Measurements from ENCODE around the gene ATG16L2. TPM values are rescaled to one million over a fixed set of nuclear protein-coding genes. Genes with fewer than 3 reads are reported as not detected.

ATG16L2 gene
- total RNA-seq, 1 experiment from 2014 or later, result 17.3 TPM

DNA sequence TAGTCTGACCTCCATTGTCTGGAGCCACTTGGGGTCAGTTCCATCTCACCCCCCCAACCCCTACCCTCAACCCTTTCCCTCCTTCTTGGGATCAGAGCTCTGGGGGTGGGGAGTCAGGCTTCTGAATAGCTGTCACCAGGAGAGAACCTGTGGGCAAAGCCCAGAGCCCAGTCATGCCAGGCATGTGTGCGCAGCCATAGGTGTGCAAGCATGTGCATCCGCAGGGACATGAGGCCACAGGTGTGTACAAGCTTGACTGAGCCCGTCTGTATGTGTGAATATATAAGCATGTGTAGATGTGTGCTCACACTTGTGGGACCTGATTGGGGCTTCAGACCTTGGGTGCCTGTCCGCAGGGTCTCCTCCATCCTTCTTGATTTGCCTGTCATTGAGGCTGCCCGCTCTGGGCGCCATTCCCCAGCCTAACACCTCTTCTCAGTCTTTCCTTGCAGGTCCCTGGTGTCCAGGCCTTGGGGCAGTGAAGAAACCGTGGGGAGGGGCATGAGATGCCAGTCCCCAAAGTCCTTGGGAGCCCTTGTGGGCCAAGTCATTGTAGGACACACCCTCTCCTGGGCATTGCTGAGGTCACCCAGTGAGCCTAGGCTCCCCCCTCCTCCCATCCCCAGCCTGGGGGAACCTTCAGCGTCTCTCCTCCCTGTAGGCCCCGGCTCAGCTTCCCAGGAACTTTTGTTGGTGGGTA is 9.0 kb downstream of the ATG16L2 start:
- H4K8ac ChIP-seq (replicated peaks; ENCODE audit: insufficient read length, low read depth, low read length), result no peak overlapping the region
- peaks cover 12% of the 10 kb centered on the region in 2 experiments for H3K4me1 Mint-ChIP-seq
- peaks cover 23% of the 10 kb centered on the region for H3K27me3 Mint-ChIP-seq (ENCODE audit: low read depth)
- H3K27me3 ChIP-seq (ENCODE audit: insufficient read depth, low read length), result no peaks in the 10 kb centered on the region; the same call in 1 of the 2 replicates
- WGBS (ENCODE audit: extremely low coverage, insufficient read length, low lambda C conversion rate), result no CpG with 5 or more reads among the region's 9 CpGs
- no peak for DNase-seq
- H3K9ac ChIP-seq (ENCODE audit: extremely low read depth, insufficient read length, low read length), result no peak overlapping the region
- no peak overlapping the region for H4K5ac ChIP-seq (ENCODE audit: insufficient read length, low read depth, low read length)
- H3K9me3 ChIP-seq (ENCODE audit: control insufficient read depth, low read depth, low read length), result no peaks in the 10 kb centered on the region
- H2BK120ac ChIP-seq (ENCODE audit: low read depth, low read length, poor library complexity, severe bottlenecking), result no peak overlapping the region
- H3K23ac ChIP-seq (ENCODE audit: insufficient read length, low read depth, low read length), result no peak overlapping the region
- peaks cover 0 to 14% (median 9%) of the 10 kb centered on the region in 3 experiments; a peak in 4 of 7 replicates for H3K36me3 Mint-ChIP-seq (ENCODE audit: insufficient read depth in 1 of 3, low read depth in 3 of 3)
- H3K27ac Mint-ChIP-seq, result no peak overlapping the region
- no peak overlapping the region for H2AFZ ChIP-seq (ENCODE audit: low read length)
- H3K4me3 Mint-ChIP-seq, result peak overlapping the region; percentile 14 to 57; a peak in 3 of 5 replicates
- no peak overlapping the region for H3T11ph ChIP-seq (ENCODE audit: low read length)
- no peak overlapping the region for H4K91ac ChIP-seq (ENCODE audit: insufficient read length, low read depth, low read length)
- no peaks in the 10 kb centered on the region for H4K20me1 ChIP-seq (ENCODE audit: control insufficient read depth, insufficient read depth, insufficient read length)
- H3K9me3 Mint-ChIP-seq, result no peaks in the 10 kb centered on the region; a peak in 2 of 5 replicates
- H3K27ac ChIP-seq (ENCODE audit: insufficient read length, low read depth, low read length), result no peak overlapping the region
- no peak overlapping the region for H3K56ac ChIP-seq (ENCODE audit: insufficient read length, low read depth, low read length)
- TF ChIP-seq, protein P1, sequence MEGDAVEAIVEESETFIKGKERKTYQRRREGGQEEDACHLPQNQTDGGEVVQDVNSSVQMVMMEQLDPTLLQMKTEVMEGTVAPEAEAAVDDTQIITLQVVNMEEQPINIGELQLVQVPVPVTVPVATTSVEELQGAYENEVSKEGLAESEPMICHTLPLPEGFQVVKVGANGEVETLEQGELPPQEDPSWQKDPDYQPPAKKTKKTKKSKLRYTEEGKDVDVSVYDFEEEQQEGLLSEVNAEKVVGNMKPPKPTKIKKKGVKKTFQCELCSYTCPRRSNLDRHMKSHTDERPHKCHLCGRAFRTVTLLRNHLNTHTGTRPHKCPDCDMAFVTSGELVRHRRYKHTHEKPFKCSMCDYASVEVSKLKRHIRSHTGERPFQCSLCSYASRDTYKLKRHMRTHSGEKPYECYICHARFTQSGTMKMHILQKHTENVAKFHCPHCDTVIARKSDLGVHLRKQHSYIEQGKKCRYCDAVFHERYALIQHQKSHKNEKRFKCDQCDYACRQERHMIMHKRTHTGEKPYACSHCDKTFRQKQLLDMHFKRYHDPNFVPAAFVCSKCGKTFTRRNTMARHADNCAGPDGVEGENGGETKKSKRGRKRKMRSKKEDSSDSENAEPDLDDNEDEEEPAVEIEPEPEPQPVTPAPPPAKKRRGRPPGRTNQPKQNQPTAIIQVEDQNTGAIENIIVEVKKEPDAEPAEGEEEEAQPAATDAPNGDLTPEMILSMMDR (conservative IDR thresholded peaks at IDR 0.05), result no peak
- H3K23me2 ChIP-seq (ENCODE audit: insufficient read length, low read depth, low read length, poor library complexity, severe bottlenecking), result peaks cover 13% of the 10 kb centered on the region
- no peak overlapping the region for H3K14ac ChIP-seq (ENCODE audit: insufficient read depth, low read length)
- H3K79me1 ChIP-seq (ENCODE audit: insufficient read depth, low read depth, low read length, poor library complexity, severe bottlenecking), result no peaks in the 10 kb centered on the region
- H3K79me2 ChIP-seq (ENCODE audit: insufficient read depth, low read length), result no peaks in the 10 kb centered on the region
- H2BK15ac ChIP-seq (ENCODE audit: low read depth, low read length), result no peak overlapping the region
- H3K4ac ChIP-seq (ENCODE audit: low read depth, low read length), result no peak overlapping the region
- H3K4me1 ChIP-seq (ENCODE audit: insufficient read depth, low read length), result peaks cover 2% of the 10 kb centered on the region; the same call in 1 of the 2 replicates
- H2BK20ac ChIP-seq (ENCODE audit: low read depth, low read length, poor library complexity, severe bottlenecking), result no peak overlapping the region
- H2BK5ac ChIP-seq (ENCODE audit: insufficient read length, low read length), result no peak overlapping the region
- no peak overlapping the region for H2BK12ac ChIP-seq (ENCODE audit: insufficient read length, low read depth, low read length)
- H3K4me2 ChIP-seq (ENCODE audit: insufficient read depth, insufficient read length, low read length), result no peak overlapping the region
- no peak overlapping the region for H3K18ac ChIP-seq (ENCODE audit: insufficient read length, low read depth, low read length)
- H2AK5ac ChIP-seq (ENCODE audit: insufficient read length, low read length), result no peak overlapping the region
